NCI-H446 (cell line): Measurements from ENCODE around the gene HAGHL.
"Not testable (repeated sequence)": the region's sequence is repeated elsewhere in the genome, so short reads cannot be mapped to it uniquely, and the experiment has no call there.

ENCODE experiments used
- DNase-seq, 2 experiments: peaks; one replicate each; lab custom pipeline; 2025; lab: John Stamatoyannopoulos, UW

Gene HAGHL

GRCh38 chr16:734981-735881 lies 8.3 kb downstream of the HAGHL start:
- DNase-seq = no peak

- no peak for DNase-seq
These were observed 9.1 kb downstream of the HAGHL start for GRCh38 chr16:735982-736453.

GRCh38 chr16:736936-737481 lies 10.1 kb downstream of the HAGHL start:
- no peak for DNase-seq

- no peak for DNase-seq
These were observed 12.9 kb downstream of the HAGHL start for GRCh38 chr16:739560-740458.

GRCh38 chr16:740459-740763 lies 13.5 kb downstream of the HAGHL start:
- DNase-seq = no peak

GRCh38 chr16:740764-741505 lies 14.0 kb downstream of the HAGHL start, which contains the start of gene CIAO3:
TSS of gene CIAO3 (minus strand) at chr16:740997. CDS start at chr16:740985, 12 bp downstream.
- DNase-seq = peak; percentile 49 to 92

- no peak for DNase-seq
These were observed 15.2 kb downstream of the HAGHL start for GRCh38 chr16:741986-742629.

- not testable (repeated sequence) for DNase-seq
These were observed 16.0 kb downstream of the HAGHL start for GRCh38 chr16:742894-743293.

GRCh38 chr16:743794-744500 lies 17.0 kb downstream of the HAGHL start:
- no peak for DNase-seq

GRCh38 chr16:745739-746138 lies 18.8 kb downstream of the HAGHL start:
- no peak for DNase-seq

GRCh38 chr16:746637-747036 lies 19.7 kb downstream of the HAGHL start:
- no peak for DNase-seq

GRCh38 chr16:747978-748746 lies 21.3 kb downstream of the HAGHL start:
- no peak for DNase-seq

- no peak for DNase-seq
These were observed 22.1 kb downstream of the HAGHL start for GRCh38 chr16:749010-749409.

- DNase-seq = no peak
These were observed 23.6 kb downstream of the HAGHL start for GRCh38 chr16:750485-750884.

- no peak for DNase-seq
These were observed 24.5 kb downstream of the HAGHL start for GRCh38 chr16:751152-752006.

GRCh38 chr16:752007-752312 lies 25.1 kb downstream of the HAGHL start:
- DNase-seq = no peak

GRCh38 chr16:754121-754607 lies 27.3 kb downstream of the HAGHL start:
- not testable (repeated sequence) for DNase-seq

- no peak for DNase-seq
These were observed 27.8 kb downstream of the HAGHL start for GRCh38 chr16:754656-755055.

GRCh38 chr16:756428-756827 lies 29.5 kb downstream of the HAGHL start:
- no peak for DNase-seq
